ENCODE results near the gene APBA2.
A peak's percentile ranks its signal among the peaks of the same experiment; 100 is the strongest.

The APBA2 gene

GRCh38 chr15:28917791-28918140, 32.0 kb downstream of the APBA2 start:
- no peak for DNase-seq

- no peak for DNase-seq
Measured at GRCh38 chr15:28918141-28918983, 32.6 kb downstream of the APBA2 start.

- DNase-seq: no peak
Measured at GRCh38 chr15:28919201-28919635, 33.4 kb downstream of the APBA2 start.

- no peak for DNase-seq
Measured at GRCh38 chr15:28919679-28920655, 34.2 kb downstream of the APBA2 start.

GRCh38 chr15:28920781-28921331, 35.1 kb downstream of the APBA2 start:
- no peak for DNase-seq

- DNase-seq: no peak
Measured at GRCh38 chr15:28921336-28921735, 35.6 kb downstream of the APBA2 start.

GRCh38 chr15:28921919-28922706, 36.3 kb downstream of the APBA2 start:
- DNase-seq: no peak

- no peak for DNase-seq
Measured at GRCh38 chr15:28922707-28923012, 36.9 kb downstream of the APBA2 start.

GRCh38 chr15:28923726-28924280, 38.0 kb downstream of the APBA2 start:
- DNase-seq: no peak

- DNase-seq: no peak
Measured at GRCh38 chr15:28927043-28927442, 41.3 kb downstream of the APBA2 start.

- no peak for DNase-seq
Measured at GRCh38 chr15:28929200-28929599, 43.4 kb downstream of the APBA2 start.

- no peak for DNase-seq
Measured at GRCh38 chr15:28930011-28930410, 44.2 kb downstream of the APBA2 start.

GRCh38 chr15:28930476-28931291, 44.9 kb downstream of the APBA2 start:
- DNase-seq: no peak

- DNase-seq: no peak
Measured at GRCh38 chr15:28931828-28932227, 46.1 kb downstream of the APBA2 start.

GRCh38 chr15:28932361-28932760, 46.6 kb downstream of the APBA2 start:
- DNase-seq: no peak

GRCh38 chr15:28933710-28934445, 48.1 kb downstream of the APBA2 start:
- DNase-seq: no peak

- DNase-seq: no peak
Measured at GRCh38 chr15:28934645-28935044, 48.9 kb downstream of the APBA2 start.

- peak; percentile 41 for DNase-seq
Measured at GRCh38 chr15:28935316-28935715, 49.5 kb downstream of the APBA2 start.

- DNase-seq: no peak
Measured at GRCh38 chr15:28936081-28936480, 50.3 kb downstream of the APBA2 start.

GRCh38 chr15:28936481-28936881, 50.7 kb downstream of the APBA2 start:
- no peak for DNase-seq

GRCh38 chr15:28937271-28937670, 51.5 kb downstream of the APBA2 start:
- DNase-seq: no peak

Measured in effector CD8-positive, alpha-beta T cell (primary cell).